Omental fat pad (tissue), 4 donors: ENCODE measurements around the gene MAPK9. TPM values are rescaled to one million over a fixed set of nuclear protein-coding genes. Genes with fewer than 3 reads are reported as not detected.

ENCODE experiments used
- ATAC-seq: fragments of 150-250 bp; one replicate; pipeline ENCODE4 v1.9.1; 2016; ENCODE audit warnings: mild to moderate bottlenecking, moderate library complexity; ENCODE audit not compliant: low FRiP score
- DNase-seq: peaks from one replicate; pipeline ENCODE4 v3.0.0-alpha.2; 2019; ENCODE audit warnings: low spot score
- CTCF ChIP-seq, 3 donors: fragments of 450-650 bp; IDR thresholded peaks; one replicate each; pipeline ENCODE4 v1.5.1; 2016 to 2017; ENCODE audit warnings: antibody characterized with exemption in 3 of 3, mild to moderate bottlenecking in 3 of 3, moderate library complexity in 2 of 3
- total RNA-seq, 4 donors: library from RNA; depleted of rRNA; stranded (reverse); fragments of >200 nt; gene quantifications; one replicate each; pipeline ENCODE4 v1.1.0, GENCODE V29; 2016

MAPK9 gene
- 10 to 100 TPM; 18.6 to 31.6 (median 29.6) TPM for total RNA-seq

- DNase-seq = peak; percentile 57
- no peak for TF ChIP-seq CTCF (IDR thresholded peaks at IDR 0.05)
- peak; percentile 83 for ATAC-seq
Measured at GRCh38 chr5:180291943-180292831, at the start of gene MAPK9. Gene MAPK9 (minus strand): TSS chr5:180292083. CDS start chr5:180280561, 11,522 bp downstream.

DNA sequence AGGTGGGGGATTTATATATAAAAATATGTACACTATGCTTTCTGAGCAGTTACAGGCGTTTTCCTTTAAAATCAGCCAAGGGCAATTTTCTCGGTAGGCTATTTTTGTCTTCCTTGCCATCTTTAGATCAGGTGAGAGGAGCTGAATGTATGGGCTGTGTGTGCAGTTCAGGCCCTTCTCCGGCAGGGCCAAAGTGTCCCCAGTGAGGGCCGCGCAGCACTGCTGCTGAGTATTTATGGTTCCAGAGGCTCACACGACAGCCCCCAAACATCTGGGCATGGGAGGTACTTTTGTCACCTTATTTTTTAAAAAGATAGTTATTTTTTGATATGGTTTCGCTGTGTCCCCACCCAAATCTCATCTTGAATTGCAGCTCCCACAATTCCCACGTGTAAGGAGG, 49.7 kb upstream of the MAPK9 start:
- DNase-seq = no peak
- ATAC-seq = no peak
- TF ChIP-seq CTCF (IDR thresholded peaks at IDR 0.05) = no peak

DNA sequence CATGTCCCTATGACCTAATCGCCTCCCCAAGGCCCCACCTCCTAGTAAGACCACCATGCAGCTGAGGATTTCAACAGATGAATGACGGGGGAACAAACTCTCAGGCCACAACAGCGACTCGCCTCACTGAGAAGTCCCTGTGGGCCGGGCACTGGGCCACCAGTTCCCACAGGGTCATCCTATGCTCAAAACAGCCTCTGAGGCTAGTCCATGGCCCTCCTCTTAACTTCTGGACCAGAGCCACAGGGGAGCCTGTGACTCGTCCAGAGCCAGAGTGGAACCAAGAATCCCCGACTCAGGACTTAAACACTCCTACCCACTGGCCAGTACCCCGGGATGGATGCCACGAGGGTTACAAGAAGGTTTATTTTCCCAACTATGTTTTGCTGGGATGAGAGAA, 49.0 kb upstream of the MAPK9 start:
- no peak for DNase-seq
- no peak for ATAC-seq
- no peak for TF ChIP-seq CTCF (IDR thresholded peaks at IDR 0.05)

GRCh38 chr5:180339583-180340183, 47.8 kb upstream of the MAPK9 start:
- DNase-seq (no peak), ATAC-seq (no peak)
- no peak for TF ChIP-seq CTCF (IDR thresholded peaks at IDR 0.05)

DNA sequence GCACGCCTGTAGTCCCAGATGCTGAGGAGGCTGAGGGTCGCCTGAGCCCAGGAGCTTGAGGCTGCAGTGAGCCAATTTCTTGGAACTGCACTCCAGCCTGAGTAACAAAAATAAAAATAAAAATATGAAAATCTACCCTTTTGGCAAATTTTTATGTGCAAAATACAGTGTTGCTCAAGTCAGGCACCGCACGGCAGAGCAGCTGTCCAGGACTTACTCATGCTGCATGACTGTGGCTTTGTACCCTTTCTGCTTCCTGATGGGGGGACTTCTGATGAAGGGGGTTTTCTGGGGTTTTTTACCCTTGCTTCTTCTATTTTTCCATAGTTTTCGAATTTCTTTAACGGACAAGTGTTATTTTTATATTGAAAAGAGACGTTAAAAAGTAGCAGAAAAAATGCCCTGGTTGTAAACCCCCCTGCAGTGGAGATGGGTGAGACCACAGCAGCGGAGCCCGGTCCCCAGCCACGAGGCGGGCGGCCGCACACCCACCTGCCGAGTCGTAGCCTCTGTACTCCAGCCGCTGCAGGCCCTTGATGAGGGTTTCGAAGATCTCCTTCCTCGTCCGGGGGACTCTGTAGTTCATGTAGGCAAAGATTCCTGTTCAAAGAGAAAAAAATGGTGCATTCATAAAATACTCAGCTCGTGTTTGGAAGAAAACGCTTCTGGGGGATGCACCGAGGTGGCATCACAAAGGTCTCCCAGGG, 46.3 kb upstream of the MAPK9 start:
- no peak for TF ChIP-seq CTCF (IDR thresholded peaks at IDR 0.05)
- DNase-seq (no peak), ATAC-seq (no peak)

DNA sequence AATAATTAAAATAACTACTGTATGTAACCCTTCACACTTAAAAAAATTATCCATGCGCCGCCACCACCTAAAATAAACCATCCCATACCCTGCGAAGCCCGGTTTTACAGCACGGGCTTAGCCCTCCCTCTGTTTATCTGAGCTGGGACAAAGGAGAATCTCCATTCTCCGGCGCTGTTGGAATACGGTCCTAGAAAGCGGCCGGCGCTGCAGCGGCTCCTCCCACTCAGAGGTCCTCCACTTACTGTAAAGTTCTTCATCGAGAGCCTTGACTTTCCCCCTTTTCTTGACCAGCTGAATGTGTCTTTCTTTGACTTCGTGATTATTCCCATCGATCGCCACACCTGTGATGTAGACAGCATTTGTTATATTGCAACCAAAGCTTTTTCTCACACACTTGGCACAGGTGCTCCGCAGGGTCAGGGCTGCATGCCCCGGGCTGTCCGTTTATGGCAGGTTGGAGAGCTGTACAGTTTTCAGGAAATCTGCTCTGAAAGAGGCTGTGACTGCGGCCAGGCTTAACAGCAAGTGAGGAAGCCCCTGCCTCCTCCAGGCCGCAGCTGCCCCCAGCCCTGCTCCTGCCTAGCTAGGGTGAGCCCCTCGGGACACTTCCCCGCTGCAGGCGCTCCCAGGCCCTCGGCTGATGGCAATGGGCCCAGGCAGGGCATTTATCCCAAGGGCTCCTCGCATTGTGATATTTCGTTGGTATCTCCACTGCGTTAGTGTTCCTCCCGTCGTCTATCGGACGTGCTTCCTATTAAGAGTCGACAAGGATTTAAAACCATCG, 44.5 kb upstream of the MAPK9 start:
- TF ChIP-seq CTCF (IDR thresholded peaks at IDR 0.05) = no peak
- DNase-seq (no peak), ATAC-seq (no peak)
